ENCODE results near the gene GRID1.

GRID1 gene

DNA sequence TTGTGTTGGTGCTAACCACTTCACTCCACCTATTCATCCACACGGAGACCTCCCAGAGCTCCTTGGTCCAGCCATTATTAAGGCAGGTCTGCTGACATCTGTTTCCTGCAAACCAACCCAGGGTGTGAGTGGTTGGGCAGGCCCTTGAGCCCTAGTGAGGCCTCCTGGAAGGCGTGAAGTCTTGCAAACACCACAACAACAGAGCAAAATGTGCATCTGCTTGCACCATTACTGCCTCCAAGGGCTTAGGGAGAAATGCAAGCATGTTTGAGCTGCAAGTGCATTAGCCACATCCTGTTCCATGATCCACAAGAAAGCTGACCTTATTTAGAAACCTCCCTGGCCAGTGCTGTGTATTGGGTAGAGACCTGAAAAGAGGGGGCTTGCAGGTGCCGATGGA lies 325.5 kb downstream of the GRID1 start:
- no peak overlapping the region for H2AFZ ChIP-seq (ENCODE audit: low read depth, low read length)
- DNase-seq, result no peak
- no peaks in the 10 kb centered on the region for H3K4me1 ChIP-seq (ENCODE audit: control insufficient read depth, insufficient read depth, low read depth, low read length)
- no peaks in the 10 kb centered on the region for H3K27me3 ChIP-seq (ENCODE audit: control insufficient read depth in 1 of 2, insufficient read depth in 1 of 2, low read length in 2 of 2)
- no peaks in the 10 kb centered on the region for H3K79me1 ChIP-seq (replicated peaks; ENCODE audit: low read length, poor library complexity, severe bottlenecking)
- H2BK12ac ChIP-seq (ENCODE audit: low read length in 2 of 2), result no peak overlapping the region
- H2AK5ac ChIP-seq (ENCODE audit: low read length, severe bottlenecking), result no peak overlapping the region
- no peak overlapping the region for H4K91ac ChIP-seq (ENCODE audit: low read length)
- H2BK5ac ChIP-seq (ENCODE audit: low read depth, low read length, poor library complexity, severe bottlenecking), result no peak overlapping the region
- H3K9me3 ChIP-seq (ENCODE audit: control insufficient read depth, low read length), result no peaks in the 10 kb centered on the region
- no peaks in the 10 kb centered on the region for H3K36me3 ChIP-seq (ENCODE audit: control insufficient read depth in 1 of 2, insufficient read depth in 2 of 2, low read depth in 1 of 2, low read length in 2 of 2)
- H3K4me3 ChIP-seq (ENCODE audit: insufficient read depth in 1 of 2, low read depth in 1 of 2, low read length in 2 of 2), result no peak overlapping the region
- 60% methylated on average over 3 of the region's 3 CpGs for WGBS
- no peak overlapping the region for H3K9ac ChIP-seq (ENCODE audit: low read length)
- no peak overlapping the region for H3K14ac ChIP-seq (ENCODE audit: low read length in 2 of 2)
- H3K4me2 ChIP-seq (ENCODE audit: low read length, poor library complexity, severe bottlenecking), result no peak overlapping the region
- H3K27ac ChIP-seq (ENCODE audit: low read length, poor library complexity, severe bottlenecking), result no peak overlapping the region
- no peak overlapping the region for H3K23ac ChIP-seq (ENCODE audit: low read length in 2 of 2)
- H3K18ac ChIP-seq (ENCODE audit: low read depth in 1 of 2, low read length in 2 of 2), result no peak overlapping the region
- H2BK120ac ChIP-seq (ENCODE audit: low read depth, low read length), result no peak overlapping the region
- no peak overlapping the region for H2BK15ac ChIP-seq (ENCODE audit: low read depth, poor library complexity, severe bottlenecking)
- H4K8ac ChIP-seq (ENCODE audit: low read length), result no peak overlapping the region
- no peak overlapping the region for H3K4ac ChIP-seq (ENCODE audit: low read depth in 1 of 2, low read length in 2 of 2)

DNA sequence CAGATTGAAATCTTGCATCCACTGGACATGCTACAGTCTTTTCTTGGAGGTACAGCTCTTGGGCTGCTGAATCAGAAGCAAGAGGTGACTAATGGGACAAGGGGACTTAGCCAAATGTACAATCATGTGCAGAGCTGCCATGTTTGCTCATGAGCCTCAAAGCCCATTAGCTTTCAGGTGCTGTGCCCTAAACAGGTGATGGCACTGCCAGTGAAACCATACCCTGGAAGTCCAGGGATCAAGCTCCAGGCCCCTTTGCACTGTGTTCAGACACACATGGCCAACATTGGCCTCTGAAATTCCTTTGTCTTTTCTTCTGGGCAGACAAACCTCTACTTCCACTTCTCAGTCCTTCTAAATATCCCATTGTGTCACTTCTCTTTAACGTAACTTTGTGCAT lies 328.2 kb downstream of the GRID1 start:
- Histone ChIP-seq H2BK120ac (ENCODE audit: low read depth, low read length) (no peak overlapping the region), H3K27ac (ENCODE audit: low read length, poor library complexity, severe bottlenecking) (no peak overlapping the region), H4K8ac (ENCODE audit: low read length) (no peak overlapping the region), H2AFZ (ENCODE audit: low read depth, low read length) (no peak overlapping the region), H3K9me3 (ENCODE audit: control insufficient read depth, low read length) (no peaks in the 10 kb centered on the region), H3K79me1 (replicated peaks; ENCODE audit: low read length, poor library complexity, severe bottlenecking) (no peaks in the 10 kb centered on the region), H3K36me3 (ENCODE audit: control insufficient read depth in 1 of 2, insufficient read depth in 2 of 2, low read depth in 1 of 2, low read length in 2 of 2) (no peaks in the 10 kb centered on the region), H3K4ac (ENCODE audit: low read depth in 1 of 2, low read length in 2 of 2) (no peak overlapping the region), H3K4me3 (ENCODE audit: insufficient read depth in 1 of 2, low read depth in 1 of 2, low read length in 2 of 2) (no peak overlapping the region), H4K91ac (ENCODE audit: low read length) (no peak overlapping the region), H3K18ac (ENCODE audit: low read depth in 1 of 2, low read length in 2 of 2) (no peak overlapping the region), H3K4me1 (ENCODE audit: control insufficient read depth, insufficient read depth, low read depth, low read length) (no peaks in the 10 kb centered on the region), H3K9ac (ENCODE audit: low read length) (no peak overlapping the region), H3K27me3 (ENCODE audit: control insufficient read depth in 1 of 2, insufficient read depth in 1 of 2, low read length in 2 of 2) (no peaks in the 10 kb centered on the region), H3K23ac (ENCODE audit: low read length in 2 of 2) (no peak overlapping the region), H2BK15ac (ENCODE audit: low read depth, poor library complexity, severe bottlenecking) (no peak overlapping the region), H2BK12ac (ENCODE audit: low read length in 2 of 2) (no peak overlapping the region), H3K14ac (ENCODE audit: low read length in 2 of 2) (no peak overlapping the region), H3K4me2 (ENCODE audit: low read length, poor library complexity, severe bottlenecking) (no peak overlapping the region), H2BK5ac (ENCODE audit: low read depth, low read length, poor library complexity, severe bottlenecking) (no peak overlapping the region), H2AK5ac (ENCODE audit: low read length, severe bottlenecking) (no peak overlapping the region)
- DNase-seq, result no peak
- WGBS, result no CpG with 5 or more reads among the region's 1 CpG

DNA sequence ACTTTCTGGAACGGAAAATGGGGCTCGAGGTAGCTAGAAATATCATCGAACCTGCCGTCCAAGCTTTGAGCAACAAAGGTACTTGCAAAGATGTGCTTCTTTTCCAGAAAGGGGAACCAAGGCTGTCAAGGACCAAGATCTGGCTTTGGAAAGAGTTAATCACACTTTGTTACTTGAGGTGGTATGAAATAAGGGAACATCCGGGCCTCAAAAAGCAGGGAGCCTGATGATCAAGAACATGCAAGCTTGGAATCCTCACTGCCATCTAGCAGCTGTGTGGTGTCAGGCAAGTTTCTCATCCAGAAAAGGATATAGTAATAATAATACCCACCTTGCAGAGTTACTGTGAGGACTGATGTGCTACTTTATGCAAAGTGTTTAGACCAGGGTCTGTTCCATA lies 329.5 kb downstream of the GRID1 start:
- Histone ChIP-seq H3K14ac (ENCODE audit: low read length in 2 of 2) (no peak overlapping the region), H2BK5ac (ENCODE audit: low read depth, low read length, poor library complexity, severe bottlenecking) (no peak overlapping the region), H3K18ac (ENCODE audit: low read depth in 1 of 2, low read length in 2 of 2) (no peak overlapping the region), H2AK5ac (ENCODE audit: low read length, severe bottlenecking) (no peak overlapping the region), H3K23ac (ENCODE audit: low read length in 2 of 2) (no peak overlapping the region), H3K4me1 (ENCODE audit: control insufficient read depth, insufficient read depth, low read depth, low read length) (no peaks in the 10 kb centered on the region), H3K4ac (ENCODE audit: low read depth in 1 of 2, low read length in 2 of 2) (no peak overlapping the region), H2BK15ac (ENCODE audit: low read depth, poor library complexity, severe bottlenecking) (no peak overlapping the region), H2BK120ac (ENCODE audit: low read depth, low read length) (no peak overlapping the region), H4K91ac (ENCODE audit: low read length) (no peak overlapping the region), H3K4me3 (ENCODE audit: insufficient read depth in 1 of 2, low read depth in 1 of 2, low read length in 2 of 2) (no peak overlapping the region), H2BK12ac (ENCODE audit: low read length in 2 of 2) (no peak overlapping the region), H3K9ac (ENCODE audit: low read length) (no peak overlapping the region), H2AFZ (ENCODE audit: low read depth, low read length) (no peak overlapping the region), H3K4me2 (ENCODE audit: low read length, poor library complexity, severe bottlenecking) (no peak overlapping the region), H3K27me3 (ENCODE audit: control insufficient read depth in 1 of 2, insufficient read depth in 1 of 2, low read length in 2 of 2) (no peaks in the 10 kb centered on the region), H3K9me3 (ENCODE audit: control insufficient read depth, low read length) (no peaks in the 10 kb centered on the region), H3K36me3 (ENCODE audit: control insufficient read depth in 1 of 2, insufficient read depth in 2 of 2, low read depth in 1 of 2, low read length in 2 of 2) (no peaks in the 10 kb centered on the region), H3K79me1 (replicated peaks; ENCODE audit: low read length, poor library complexity, severe bottlenecking) (no peaks in the 10 kb centered on the region), H3K27ac (ENCODE audit: low read length, poor library complexity, severe bottlenecking) (no peak overlapping the region), H4K8ac (ENCODE audit: low read length) (no peak overlapping the region)
- no peak for DNase-seq
- WGBS, result 82% methylated on average over 5 of the region's 5 CpGs

- Histone ChIP-seq H2AK5ac (ENCODE audit: low read length, severe bottlenecking) (no peak overlapping the region), H3K18ac (ENCODE audit: low read depth in 1 of 2, low read length in 2 of 2) (no peak overlapping the region), H3K4ac (ENCODE audit: low read depth in 1 of 2, low read length in 2 of 2) (no peak overlapping the region), H3K79me1 (replicated peaks; ENCODE audit: low read length, poor library complexity, severe bottlenecking) (no peaks in the 10 kb centered on the region), H3K23ac (ENCODE audit: low read length in 2 of 2) (no peak overlapping the region), H2BK12ac (ENCODE audit: low read length in 2 of 2) (no peak overlapping the region), H2BK15ac (ENCODE audit: low read depth, poor library complexity, severe bottlenecking) (no peak overlapping the region), H3K9me3 (ENCODE audit: control insufficient read depth, low read length) (no peaks in the 10 kb centered on the region), H2AFZ (ENCODE audit: low read depth, low read length) (no peak overlapping the region), H2BK5ac (ENCODE audit: low read depth, low read length, poor library complexity, severe bottlenecking) (no peak overlapping the region), H4K8ac (ENCODE audit: low read length) (no peak overlapping the region), H3K4me3 (ENCODE audit: insufficient read depth in 1 of 2, low read depth in 1 of 2, low read length in 2 of 2) (no peak overlapping the region), H3K14ac (ENCODE audit: low read length in 2 of 2) (no peak overlapping the region), H4K91ac (ENCODE audit: low read length) (no peak overlapping the region), H3K4me2 (ENCODE audit: low read length, poor library complexity, severe bottlenecking) (no peak overlapping the region), H3K36me3 (ENCODE audit: control insufficient read depth in 1 of 2, insufficient read depth in 2 of 2, low read depth in 1 of 2, low read length in 2 of 2) (no peaks in the 10 kb centered on the region), H3K9ac (ENCODE audit: low read length) (no peak overlapping the region), H3K4me1 (ENCODE audit: control insufficient read depth, insufficient read depth, low read depth, low read length) (no peaks in the 10 kb centered on the region), H3K27me3 (ENCODE audit: control insufficient read depth in 1 of 2, insufficient read depth in 1 of 2, low read length in 2 of 2) (no peaks in the 10 kb centered on the region), H2BK120ac (ENCODE audit: low read depth, low read length) (no peak overlapping the region), H3K27ac (ENCODE audit: low read length, poor library complexity, severe bottlenecking) (no peak overlapping the region)
- no peak for DNase-seq
- WGBS, result 71% methylated on average over 5 of the region's 5 CpGs
Observed at GRCh38 chr10:86036544-86036831, 330.1 kb downstream of the GRID1 start.

Measured in mesenchymal stem cell (in vitro differentiated cells and primary cell).